GM18867 (cell line): ENCODE data around the gene NCF2.

ENCODE experiments used
- ATAC-seq: cut with Tn5 transposase; IDR thresholded peaks from one replicate; pipeline ENCODE4 v1.9.1; 2021; ENCODE audit warnings: mild to moderate bottlenecking, moderate library complexity; ENCODE audit not compliant: unreplicated experiment

NCF2 gene

GRCh38 chr1:183612407-183612806 lies 22.1 kb upstream of the NCF2 start:
- no peak for ATAC-seq

GRCh38 chr1:183611021-183611420 lies 20.8 kb upstream of the NCF2 start:
- ATAC-seq: no peak

- ATAC-seq: no peak
These were observed 19.6 kb upstream of the NCF2 start for GRCh38 chr1:183609759-183610452.

GRCh38 chr1:183609313-183609712 lies 19.1 kb upstream of the NCF2 start:
- peak; percentile 51 for ATAC-seq

GRCh38 chr1:183607322-183607980 lies 17.2 kb upstream of the NCF2 start:
- ATAC-seq: no peak

GRCh38 chr1:183605904-183606303 lies 15.6 kb upstream of the NCF2 start:
- ATAC-seq: no peak

GRCh38 chr1:183604815-183605214 lies 14.6 kb upstream of the NCF2 start:
- ATAC-seq: peak; percentile 15

GRCh38 chr1:183604038-183604808 lies 14.0 kb upstream of the NCF2 start:
- peak; percentile 41 for ATAC-seq

GRCh38 chr1:183602510-183602909 lies 12.3 kb upstream of the NCF2 start:
- no peak for ATAC-seq

GRCh38 chr1:183600634-183601033 lies 10.4 kb upstream of the NCF2 start:
- ATAC-seq: no peak

GRCh38 chr1:183600136-183600535 lies 9.9 kb upstream of the NCF2 start:
- no peak for ATAC-seq

- peak; percentile 66 for ATAC-seq
These were observed 8.1 kb upstream of the NCF2 start for GRCh38 chr1:183598386-183598785.

- ATAC-seq: no peak
These were observed 7.5 kb upstream of the NCF2 start for GRCh38 chr1:183597656-183598347.

- no peak for ATAC-seq
These were observed 6.2 kb upstream of the NCF2 start for GRCh38 chr1:183596500-183596899.

- ATAC-seq: no peak
These were observed 5.3 kb upstream of the NCF2 start for GRCh38 chr1:183595537-183595936.

GRCh38 chr1:183593356-183593755 lies 3.1 kb upstream of the NCF2 start:
- peak; percentile 54 for ATAC-seq

- ATAC-seq: no peak
These were observed 2.5 kb upstream of the NCF2 start for GRCh38 chr1:183592733-183593132.

GRCh38 chr1:183589874-183590243 lies 400 bp downstream of the NCF2 start:
- ATAC-seq: peak; percentile 17

GRCh38 chr1:183589384-183589783 lies 875 bp downstream of the NCF2 start:
- no peak for ATAC-seq

- no peak for ATAC-seq
These were observed 1.4 kb downstream of the NCF2 start for GRCh38 chr1:183588827-183589226.

- ATAC-seq: no peak
These were observed 3.3 kb downstream of the NCF2 start for GRCh38 chr1:183586926-183587325.
